Hematopoietic multipotent progenitor cell treated with erythropoietin and hydrocortisone succinate and interleukin-3 and kit ligand, for 15 days (in vitro differentiated cells): Measurements from ENCODE around the gene ACOT12.

Experiments
- DNase-seq: peaks from one replicate; pipeline ENCODE4 v3.0.0-alpha.2; 2015; ENCODE audit warnings: low spot score

ACOT12 gene

GRCh38 chr5:81290146-81290545, 103.8 kb downstream of the ACOT12 start:
- DNase-seq, result no peak

GRCh38 chr5:81288021-81288433, 105.9 kb downstream of the ACOT12 start:
- DNase-seq, result no peak

DNA sequence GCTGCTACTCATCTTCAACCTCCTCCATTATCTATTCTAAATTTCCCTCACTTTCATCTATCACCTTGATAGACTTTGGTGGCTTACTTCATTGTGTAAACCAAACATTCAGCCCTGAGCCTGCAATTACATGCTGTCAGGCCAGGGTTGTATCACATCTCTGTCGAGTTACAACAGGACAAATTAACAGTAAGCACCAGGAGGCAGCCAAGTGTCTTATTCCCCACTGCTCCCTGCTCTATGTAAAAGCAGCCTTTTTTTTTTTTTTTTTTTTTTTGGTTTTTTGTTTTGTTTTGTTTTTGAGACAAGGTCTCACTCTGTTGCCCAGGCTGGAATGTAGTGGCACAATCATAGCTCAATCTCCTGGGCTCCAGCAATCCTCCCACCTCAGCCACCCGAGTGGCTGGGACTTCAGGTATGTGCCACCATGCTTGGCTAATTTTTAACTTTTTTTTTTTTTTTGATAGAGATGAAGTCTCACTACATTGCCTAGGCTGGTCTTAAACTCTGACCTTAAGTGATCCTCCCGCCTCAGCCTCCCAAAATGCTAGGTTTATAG, 107.8 kb downstream of the ACOT12 start:
- no peak for DNase-seq

- no peak for DNase-seq
These were observed 110.0 kb downstream of the ACOT12 start for GRCh38 chr5:81283976-81284375.
